HG02973 (cell line): ENCODE measurements around the gene THAP3.
"Not testable (repeated sequence)": the region's sequence is repeated elsewhere in the genome, so short reads cannot be mapped to it uniquely, and the experiment has no call there.

Experiments used
- ATAC-seq: cut with Tn5 transposase; IDR thresholded peaks from one replicate; pipeline ENCODE4 v1.9.1; 2021; ENCODE audit warnings: moderate library complexity; ENCODE audit not compliant: unreplicated experiment

THAP3 gene

DNA sequence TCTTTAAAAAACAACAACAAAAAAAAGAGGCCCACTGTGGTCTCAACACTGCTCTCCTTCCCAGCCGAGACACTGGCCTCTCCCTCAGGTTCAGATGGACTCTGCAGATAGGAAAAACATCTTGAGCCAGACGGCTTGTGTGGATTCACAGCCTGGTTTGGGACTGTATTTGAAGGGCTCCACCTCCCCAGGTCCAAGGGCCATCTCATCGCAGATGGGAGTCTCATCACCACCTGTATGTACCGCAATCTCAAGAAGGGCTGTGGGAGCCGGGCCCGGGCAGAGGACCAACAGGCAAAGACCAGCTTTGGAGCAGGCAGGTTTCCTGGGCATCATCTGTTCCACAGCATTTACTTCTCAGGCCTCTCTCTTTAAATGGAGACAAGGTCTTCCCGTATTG is 34.6 kb upstream of the THAP3 start:
- no peak for ATAC-seq

DNA sequence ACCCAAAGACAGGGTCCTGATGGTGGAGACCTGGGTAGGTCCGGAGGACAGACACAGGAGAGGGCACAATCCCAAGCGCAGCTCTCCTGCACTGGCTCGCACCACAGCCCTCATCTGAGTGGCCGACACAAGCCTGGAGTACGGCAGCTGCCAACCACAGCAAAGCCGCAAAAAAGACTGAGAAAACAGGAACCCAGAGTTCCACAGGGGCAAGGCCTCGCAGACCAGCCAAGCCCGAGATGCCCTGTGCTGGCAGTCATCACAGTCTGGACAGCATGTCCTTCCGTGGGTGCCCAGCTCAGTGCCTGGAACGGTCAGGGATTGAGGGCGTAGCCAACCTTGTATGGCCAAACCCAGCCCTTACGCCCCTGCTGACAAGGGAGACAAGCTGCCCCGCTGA is 33.4 kb upstream of the THAP3 start:
- ATAC-seq, result no peak

DNA sequence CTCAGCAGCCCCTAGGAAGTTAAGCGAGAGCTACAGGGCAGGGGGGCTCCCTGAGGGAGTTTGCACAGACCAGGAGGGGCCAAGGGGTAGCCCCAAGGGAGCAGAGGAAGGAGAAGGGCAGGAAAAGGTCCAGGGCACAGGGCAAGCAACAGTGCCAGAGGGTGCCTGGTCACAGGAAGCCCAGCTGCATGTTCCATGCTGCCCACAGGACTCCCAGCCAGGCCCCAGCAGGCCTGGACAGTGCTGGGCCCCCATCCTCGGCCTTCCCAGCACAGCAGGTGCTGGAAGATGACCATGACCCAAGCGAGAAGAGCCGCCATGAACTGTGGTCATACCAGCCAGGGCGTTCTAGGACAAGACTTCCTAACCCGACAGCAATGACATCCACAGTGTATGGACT is 33.0 kb upstream of the THAP3 start:
- ATAC-seq, result no peak

DNA sequence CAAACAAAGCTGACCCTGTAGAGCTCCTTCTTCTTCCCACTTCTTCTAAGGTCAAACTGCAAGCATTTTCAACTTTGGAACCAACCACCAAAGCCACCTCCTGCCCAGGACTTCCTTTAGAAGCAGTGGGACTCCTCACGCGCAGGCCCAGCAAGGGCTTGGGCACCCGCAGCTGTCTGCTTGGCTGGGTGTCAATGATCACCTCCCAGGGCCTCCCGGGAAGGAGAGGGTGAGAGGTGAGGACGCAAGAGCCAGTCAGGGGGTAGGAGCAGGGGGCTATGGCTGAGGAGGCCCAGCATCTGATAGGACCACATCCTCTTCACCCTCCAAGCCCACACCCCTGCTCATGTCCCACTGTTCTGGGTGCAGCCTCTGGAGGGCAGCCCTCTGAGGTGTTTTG is 32.2 kb upstream of the THAP3 start:
- ATAC-seq, result no peak

DNA sequence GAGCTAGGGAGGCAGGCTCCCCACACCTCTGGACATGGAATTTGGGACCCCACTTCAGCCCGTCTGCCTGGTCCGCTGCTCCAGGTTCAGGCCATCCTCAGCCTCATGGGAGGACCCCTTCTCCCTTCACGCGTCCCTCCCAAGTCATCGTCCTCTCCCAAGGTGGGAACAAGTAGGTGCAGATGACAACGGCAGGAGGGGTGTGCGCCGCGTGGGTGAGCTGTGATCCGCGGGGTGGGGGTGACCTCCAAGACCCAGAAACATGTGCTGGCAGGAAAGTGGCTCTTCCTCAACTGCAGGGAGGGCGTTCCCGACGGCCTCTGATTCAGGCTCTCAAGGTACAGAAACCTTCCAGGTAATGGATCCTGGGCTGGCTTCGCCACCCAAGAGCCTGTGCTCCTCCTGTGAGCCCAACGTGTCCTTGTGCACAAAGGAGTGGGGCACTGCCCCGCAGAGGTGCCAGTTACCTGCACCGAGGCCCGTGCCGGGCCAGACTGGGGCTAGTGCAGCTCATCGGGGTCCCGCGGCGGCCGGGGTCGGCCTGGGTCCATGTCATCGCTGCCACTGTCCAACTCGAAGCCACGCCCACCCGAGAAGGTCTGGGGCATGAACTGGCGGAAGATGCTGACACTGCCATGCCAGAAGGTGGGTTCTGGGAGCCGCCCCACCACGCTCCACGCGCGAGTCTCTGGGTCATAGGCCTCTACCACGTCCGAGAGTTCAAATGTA is 31.6 kb upstream of the THAP3 start:
- no peak for ATAC-seq

DNA sequence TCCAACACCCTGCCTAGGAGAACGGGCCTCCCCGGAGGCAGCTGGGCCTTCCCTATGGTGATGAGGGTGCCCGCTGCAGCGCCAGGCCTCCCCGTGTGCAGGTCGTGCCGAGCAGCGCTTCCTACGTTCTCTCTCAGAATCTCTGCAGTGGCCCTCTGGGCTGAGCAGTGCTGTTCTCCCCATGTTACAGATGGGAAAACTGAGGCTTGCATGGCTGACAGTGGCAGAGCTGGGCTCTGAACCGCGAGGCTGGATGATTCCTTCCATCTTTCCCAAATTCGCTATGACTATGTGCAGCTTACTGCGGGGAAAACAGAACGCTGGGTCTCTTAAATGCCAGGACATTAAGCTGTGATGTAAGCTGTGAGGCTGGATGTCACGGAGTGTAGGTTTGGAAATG is 30.9 kb upstream of the THAP3 start:
- ATAC-seq, result no peak

DNA sequence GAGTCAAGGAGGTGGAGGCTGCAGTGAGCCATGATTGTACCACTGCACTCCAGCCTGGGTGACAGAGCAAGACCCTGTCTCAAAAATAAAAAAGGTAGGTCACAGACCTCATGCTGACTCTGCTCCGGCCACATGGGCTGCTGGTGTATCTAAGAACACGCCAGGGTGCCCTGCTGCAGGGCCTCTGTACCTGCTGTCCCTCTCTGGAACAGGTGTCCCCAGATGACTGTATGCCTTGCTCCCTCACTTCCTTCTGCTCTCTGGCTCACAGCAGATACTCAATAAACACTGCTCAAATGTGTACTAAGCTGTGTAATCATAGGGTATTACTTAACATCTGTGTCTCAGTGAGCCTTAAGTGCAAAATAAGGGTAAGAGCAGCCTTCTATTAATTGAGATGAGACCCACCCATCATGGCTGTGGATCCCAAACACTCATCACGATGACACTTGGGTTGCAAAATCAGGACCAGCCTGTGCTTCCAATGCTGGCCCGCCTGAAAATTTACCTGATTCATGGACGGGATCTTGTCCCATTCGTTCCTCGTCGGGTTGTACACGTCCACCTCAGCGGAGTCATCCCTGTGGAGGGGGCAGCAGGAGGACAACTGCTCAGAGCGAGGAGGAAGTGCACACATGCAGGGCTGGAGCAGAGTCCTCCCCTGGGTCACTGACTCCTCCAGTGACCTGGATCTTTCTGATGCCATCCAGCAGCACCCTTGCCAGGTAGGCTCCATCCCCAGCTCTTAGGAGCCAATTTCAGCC is 29.5 kb upstream of the THAP3 start:
- ATAC-seq, result no peak

DNA sequence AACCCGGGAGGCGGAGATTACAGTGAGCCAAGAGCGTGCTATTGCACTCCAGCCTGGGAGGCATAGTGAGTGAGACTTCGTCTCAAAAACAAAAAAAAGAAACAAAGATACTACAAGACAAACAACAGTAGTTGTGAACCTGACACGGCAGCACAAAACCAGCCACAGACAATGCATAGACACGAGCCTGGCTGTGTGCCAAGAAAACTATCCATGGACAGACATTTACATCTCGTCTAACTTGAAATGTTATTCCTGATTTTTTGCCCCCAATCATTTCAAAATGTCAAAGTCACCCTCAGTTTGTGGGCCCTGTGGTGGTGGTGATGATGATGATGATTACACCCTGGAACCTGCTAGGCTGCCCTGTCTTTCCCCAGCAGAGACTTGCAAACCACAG is 28.3 kb upstream of the THAP3 start:
- no peak for ATAC-seq

DNA sequence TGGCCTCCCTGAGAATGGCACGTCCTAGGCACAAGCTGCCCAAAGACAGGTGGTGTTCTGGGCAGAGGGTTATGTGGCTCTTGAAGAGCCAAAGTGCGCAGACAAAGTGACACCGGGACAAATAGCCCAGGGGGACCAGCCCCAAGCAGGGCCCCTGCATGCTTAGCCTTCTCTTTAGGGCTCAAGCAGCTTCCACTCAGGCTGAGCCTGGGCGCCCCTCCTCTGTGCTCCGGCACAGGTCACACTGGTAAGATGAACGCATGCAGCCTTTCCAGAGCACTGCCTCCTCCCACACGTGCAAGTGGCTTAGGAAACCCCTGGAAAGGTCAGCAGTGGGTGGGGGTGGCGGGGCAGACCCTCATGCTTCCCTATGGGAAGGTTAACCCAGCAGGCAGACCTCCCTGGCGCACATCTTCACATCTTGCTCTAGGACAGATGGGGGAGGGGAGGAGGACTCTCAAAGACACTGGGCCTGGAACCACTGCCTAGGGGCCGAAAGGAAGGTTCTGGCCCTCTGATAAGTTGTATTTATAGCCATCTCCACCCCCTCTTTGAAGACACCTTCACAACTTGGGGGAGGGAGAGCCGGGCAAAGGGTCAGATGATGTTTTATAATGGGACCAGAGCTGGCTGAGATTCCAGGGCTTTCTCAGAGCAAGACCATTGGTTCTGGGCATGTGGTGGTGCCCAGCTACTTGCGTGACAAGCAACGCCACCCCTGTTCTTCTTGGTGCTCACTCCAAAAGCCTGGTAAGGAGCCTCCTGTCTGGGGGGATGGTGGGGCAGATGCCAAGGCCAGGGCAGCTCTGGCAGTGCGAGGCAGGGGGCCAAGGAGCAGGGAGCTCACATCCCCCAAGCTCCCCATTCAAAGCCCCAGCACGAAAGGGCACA is 27.5 kb upstream of the THAP3 start:
- ATAC-seq, result no peak

DNA sequence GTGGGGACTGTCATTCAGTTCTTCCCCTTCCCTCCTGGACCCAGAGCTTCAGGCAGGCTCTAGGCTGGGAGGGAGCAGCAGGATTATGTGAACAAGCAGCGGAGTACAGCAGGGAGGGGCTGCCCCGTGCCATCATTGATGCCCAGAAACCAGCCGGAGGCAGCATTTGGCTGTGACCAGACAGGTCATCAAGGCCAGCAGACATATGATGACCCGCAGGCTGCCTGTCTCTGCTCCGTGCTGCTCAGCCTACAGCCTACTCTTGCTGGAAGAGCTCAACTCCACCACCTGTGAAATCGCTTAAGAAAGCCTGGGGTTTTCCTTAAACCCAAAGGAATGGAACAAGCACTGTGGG is 26.9 kb upstream of the THAP3 start:
- ATAC-seq, result no peak

DNA sequence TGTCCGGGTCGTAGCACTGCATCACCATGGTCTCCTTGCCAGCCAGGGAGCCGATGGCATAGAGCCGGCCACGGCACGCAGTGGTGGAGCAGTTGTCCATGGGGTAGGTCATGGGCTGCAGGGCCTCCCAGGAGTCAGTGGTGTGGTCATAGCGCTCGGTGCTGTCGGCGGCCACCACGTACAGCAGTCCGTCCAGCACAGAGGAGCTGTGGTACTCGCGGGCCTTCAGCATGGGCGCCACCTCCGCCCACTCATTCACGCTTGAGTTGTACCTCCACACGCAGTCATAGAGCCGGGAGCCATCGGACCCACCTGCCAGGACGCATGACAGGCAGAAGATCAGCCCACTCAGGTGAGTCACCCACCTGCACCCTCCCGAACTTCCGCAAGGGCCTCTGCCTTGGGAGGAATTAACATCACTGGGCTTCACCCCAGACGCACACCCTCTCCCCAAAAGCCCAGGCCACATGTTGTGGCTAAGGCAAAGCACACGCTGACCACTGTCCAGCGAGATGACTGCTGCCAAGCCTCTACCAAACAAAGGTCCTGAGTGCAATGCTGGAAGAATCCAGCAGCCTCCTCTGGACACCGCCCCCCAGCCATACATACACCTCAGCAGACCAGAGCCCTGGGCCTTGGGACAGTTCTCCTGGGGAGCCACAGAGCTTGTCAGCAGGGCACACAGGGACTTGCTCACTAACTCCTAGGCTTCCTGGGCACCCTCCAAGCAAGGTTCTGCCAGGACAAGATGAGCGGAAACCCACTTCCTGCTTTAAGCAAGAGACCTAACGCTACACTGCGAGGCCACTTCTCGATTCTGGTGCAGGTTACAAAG is 25.3 kb upstream of the THAP3 start:
- ATAC-seq, result no peak

DNA sequence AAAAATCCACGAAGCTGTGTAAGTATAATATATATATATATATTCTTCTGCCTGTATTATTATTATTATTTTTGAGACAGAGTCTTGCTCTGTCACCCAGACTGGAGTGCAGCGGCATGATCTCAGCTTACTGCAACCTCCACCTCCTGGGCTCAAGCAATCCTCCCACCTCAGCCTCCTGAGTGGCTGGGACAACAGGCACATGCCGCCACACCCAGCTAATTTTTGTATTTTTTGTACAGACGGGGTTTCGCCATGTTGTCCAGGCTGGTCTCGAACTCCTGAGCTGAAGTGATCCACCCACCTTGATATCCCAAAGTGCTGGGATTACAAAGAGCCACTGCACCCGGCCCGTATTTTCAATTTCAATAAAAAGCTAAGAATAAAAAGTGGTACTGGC is 24.7 kb upstream of the THAP3 start:
- ATAC-seq, result not testable (repeated sequence)

DNA sequence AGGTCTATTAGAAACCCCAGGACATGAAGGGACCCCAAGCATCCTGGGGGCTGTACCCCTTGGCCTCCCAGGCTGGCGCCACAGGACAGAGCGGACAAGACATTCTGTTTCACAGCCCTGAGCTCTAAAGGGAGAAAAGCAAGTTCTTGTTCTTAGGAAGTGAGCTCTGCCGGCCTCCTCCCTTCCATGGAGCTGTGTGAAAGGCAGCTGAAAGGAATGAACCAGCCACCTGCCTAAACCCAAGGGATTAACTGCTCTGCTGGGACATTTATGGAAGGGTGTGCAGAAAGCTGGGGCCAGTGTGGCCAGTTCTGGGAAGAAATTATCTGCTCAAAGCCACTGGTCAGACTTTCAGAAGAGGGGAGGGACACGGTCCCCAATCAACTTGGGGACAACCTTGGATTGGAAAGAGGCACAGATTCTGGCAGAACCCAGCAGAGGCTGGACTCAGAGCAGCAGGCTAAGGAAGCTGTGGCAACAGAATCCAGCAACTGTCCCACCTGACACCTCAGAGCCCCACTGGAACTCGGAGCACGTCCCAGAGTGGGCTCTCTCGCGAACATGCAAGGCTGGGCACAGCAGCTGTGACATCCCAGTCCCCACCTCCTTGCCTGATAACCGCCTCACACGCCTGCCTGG is 24.1 kb upstream of the THAP3 start:
- ATAC-seq, result no peak

DNA sequence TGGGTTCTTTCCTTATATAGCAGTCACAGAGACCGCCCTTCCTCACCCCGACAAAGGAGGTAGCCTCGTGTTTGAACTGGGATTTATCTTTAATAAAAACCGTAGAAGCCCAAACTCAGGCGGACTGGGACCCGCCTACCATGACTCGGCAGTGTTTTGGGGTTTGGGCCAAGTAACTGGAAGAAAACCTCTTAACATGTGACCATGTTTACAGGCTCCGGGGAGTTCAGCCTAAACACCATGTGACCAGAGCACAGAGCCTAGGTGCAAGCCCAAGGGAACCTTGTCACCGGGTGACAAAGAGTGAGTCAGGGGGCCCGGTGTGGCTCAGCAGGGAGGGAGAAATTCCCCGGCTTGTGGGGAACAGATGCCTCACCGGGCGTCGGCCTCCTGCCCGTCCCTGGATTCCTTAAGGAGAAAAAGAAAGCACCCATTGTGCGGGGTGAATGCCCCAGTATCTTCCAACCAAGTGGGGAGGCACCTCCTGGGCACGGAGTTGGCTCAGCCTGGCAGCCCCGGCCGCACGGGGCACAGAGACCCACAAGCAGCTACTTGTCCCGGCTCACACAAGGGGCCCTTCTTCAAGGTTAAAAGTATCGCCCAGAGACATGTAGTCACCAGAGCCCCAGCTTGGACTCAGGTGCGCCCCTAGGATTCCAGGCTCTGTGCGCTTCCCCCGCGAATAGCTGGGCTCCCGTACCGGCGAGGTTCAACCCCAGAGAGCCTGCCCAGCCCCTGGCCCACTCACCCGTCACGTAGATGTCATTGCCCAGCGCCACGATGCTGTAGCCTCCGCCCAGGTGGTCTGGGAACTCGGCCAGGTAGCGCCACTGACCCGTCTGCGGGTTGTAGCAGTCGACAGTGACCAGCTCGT is 23.4 kb upstream of the THAP3 start:
- ATAC-seq, result peak; percentile 26

DNA sequence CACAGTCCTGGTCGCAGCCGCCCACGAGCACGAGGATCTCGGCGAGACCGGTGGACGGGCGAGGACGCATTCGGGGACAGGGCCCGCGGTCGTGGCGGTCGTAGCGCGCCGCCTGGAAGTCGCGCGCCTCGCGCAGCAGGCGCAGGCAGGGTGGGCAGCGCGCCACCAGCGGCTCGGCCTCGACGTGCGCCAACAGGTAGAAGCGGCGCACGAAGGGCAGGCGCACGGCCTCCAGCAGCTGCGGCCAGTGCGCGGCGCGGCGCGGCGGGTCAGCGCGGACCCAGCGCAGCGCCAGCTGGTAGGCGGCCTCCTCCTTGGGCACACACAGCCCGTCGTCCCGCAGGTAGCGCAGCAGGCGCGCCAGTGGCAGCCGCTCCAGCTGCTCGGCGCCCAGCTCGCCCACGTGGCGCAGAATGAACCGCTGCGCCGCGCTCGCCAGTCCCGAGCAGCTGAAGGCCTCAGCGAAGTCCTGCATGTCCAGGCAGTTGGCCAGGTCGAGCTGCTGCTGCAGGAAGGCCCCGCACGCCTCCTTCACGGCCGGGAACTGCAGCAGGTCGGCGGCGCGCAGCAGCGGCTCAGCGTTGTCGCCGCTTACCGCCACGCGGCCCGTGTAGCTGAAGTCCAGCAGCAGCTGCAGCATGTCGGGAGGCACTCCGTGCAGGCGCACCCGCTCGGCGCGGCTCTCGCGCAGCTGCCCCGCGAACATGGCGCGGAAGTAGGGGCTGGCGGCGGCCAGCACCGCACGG is 22.6 kb upstream of the THAP3 start:
- peak; percentile 29 for ATAC-seq

DNA sequence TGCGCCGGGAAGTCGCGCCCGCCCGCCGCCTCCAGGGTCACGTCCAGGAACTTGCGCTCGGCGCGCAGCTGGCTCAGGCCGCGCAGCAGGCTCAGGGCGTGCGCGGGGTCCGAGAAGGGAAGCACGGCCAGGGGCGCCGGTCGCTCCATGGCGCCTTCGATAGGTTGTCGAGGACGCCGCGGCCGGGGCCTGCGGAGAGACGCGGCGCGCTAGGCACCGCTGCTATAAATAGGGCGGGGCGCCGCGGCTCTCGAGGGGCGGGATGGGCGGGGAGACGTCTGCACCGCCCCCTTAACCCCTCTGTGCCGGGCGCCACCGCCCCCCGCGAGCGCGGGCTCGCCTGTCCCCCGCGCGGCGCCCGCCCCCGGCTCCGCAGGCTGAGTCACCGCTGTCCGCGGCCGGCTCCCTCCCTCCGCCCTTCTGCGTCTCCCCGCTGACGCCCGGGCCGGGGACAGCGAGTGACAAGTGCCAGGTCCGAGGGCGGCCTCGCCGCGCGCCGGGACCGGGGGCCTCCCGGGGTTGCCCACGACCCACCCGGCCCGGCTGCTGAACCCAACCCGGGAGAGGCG is 21.9 kb upstream of the THAP3 start, which contains the start of gene KLHL21:
KLHL21 (minus strand) TSS at position 201 of the 569 bp plus-strand sequence; CDS start at position 149, 52 bp downstream.
- peak; percentile 42 for ATAC-seq

DNA sequence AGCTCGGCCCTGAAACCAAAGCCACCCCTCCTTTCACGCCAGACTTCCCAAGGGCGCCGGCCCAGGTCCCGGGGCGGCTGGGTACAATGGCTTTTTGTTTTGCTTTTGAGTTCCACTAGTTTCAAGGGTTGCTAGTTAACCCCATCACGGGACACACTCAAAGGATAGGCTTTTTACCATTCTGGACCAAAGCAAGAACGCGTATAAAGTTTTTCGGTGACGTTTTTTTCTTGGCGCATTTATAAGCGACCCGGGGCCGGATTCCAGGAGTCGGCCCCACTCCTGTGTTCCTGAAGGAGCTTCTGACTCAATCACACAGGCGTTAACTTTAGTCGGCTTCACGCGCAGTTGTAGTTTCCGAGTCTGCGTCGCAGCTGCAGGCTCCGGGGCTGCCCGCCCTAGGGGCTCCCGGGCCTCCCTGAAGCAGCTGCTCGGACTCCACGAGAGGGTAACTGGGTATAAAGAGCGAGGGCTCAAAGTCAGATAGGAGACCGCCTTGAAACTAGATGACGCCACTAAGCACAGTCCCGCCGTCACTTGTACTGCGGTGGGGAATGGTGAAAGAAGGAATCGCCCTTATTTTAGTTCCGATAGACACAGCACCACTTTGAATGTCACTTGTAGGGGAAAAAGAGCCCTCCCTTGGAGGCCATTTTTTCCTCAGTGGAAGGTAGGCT is 21.3 kb upstream of the THAP3 start:
- peak; percentile 22 for ATAC-seq
